Thymus (tissue), 11 donors: ENCODE results near the gene LRRTM4. TPM values are rescaled to one million over a fixed set of nuclear protein-coding genes. Genes with fewer than 3 reads are reported as not detected.

ENCODE experiments used
- DNase-seq, 9 donors: peaks; one replicate each; pipeline ENCODE4 v3.0.0-alpha.2; 2013; ENCODE audit warnings: low spot score in 9 of 9, low read depth in 6 of 9, missing footprints in 1 of 9
- H3K27ac ChIP-seq, 2 donors: one replicate each; pipeline ENCODE4 v1.5.1; 2013; ENCODE audit warnings: control low read depth in 1 of 2, low read depth in 1 of 2, low read length in 1 of 2, mild to moderate bottlenecking in 1 of 2, moderate library complexity in 1 of 2
- H3K27me3 ChIP-seq, 2 donors: one replicate each; pipeline ENCODE4 v1.5.1; 2013; ENCODE audit warnings: low read length in 1 of 2; ENCODE audit not compliant: control insufficient read depth in 2 of 2, insufficient read depth in 1 of 2
- H3K36me3 ChIP-seq, 2 donors: one replicate each; pipeline ENCODE4 v1.5.1; 2013; ENCODE audit warnings: low read length in 1 of 2, mild to moderate bottlenecking in 1 of 2, moderate library complexity in 1 of 2; ENCODE audit not compliant: control insufficient read depth in 2 of 2, insufficient read depth in 2 of 2
- H3K4me1 ChIP-seq, 2 donors: one replicate each; pipeline ENCODE4 v1.5.1; 2013; ENCODE audit warnings: low read length in 2 of 2; ENCODE audit not compliant: control insufficient read depth in 2 of 2, insufficient read depth in 2 of 2
- H3K4me3 ChIP-seq, 2 donors: one replicate each; pipeline ENCODE4 v1.5.1; 2013; ENCODE audit warnings: low read length in 2 of 2, control low read depth in 1 of 2, mild to moderate bottlenecking in 1 of 2
- H3K9me3 ChIP-seq, 2 donors: one replicate each; pipeline ENCODE4 v1.5.1; 2013; ENCODE audit warnings: low read length in 1 of 2, mild to moderate bottlenecking in 1 of 2; ENCODE audit not compliant: control insufficient read depth in 2 of 2, insufficient read depth in 1 of 2
- WGBS: extraction: QIAGEN DNeasy Blood & Tissue Kit; methylation state at CpG from one replicate; pipeline ENCODE4 v1.1.7; 2013; 5-methylcytosine and 5-hydroxymethylcytosine counted together
- polyA plus RNA-seq: library from polyadenylated mRNA; stranded (reverse); fragments of 200-250 nt; gene quantifications from one replicate; pipeline ENCODE4 v1.2.3, GENCODE V29; 2013
- total RNA-seq: library from RNA; stranded (reverse); fragments of 120-200 nt; gene quantifications from one replicate; pipeline ENCODE4 v1.2.4, GENCODE V29; 2013
- donor health status: healthy.

The LRRTM4 gene
- total and polyA plus RNA-seq, 2 donors = 0.02 to 0.09 TPM

DNA sequence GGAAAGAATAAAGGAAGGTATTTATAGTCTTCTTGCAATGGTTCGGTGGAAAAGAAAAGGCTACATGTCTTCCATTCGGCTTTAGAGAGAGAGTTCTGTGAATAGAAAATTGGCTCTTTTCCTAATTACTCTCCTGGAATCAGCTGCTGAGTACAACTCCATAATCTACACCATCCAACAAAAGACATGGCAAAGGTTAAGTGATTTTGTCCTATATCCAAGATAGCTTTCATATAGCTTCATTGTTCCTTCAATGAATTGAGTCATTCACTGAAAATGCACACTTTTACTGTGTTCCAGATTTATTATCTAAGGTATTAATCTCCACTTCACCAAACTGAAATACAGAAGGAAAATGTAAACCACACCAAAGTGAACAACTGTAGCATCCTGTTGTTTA is 514.5 kb downstream of the LRRTM4 start:
- no peaks in the 10 kb centered on the region for H3K4me1 ChIP-seq
- DNase-seq = no peak
- no peak overlapping the region for H3K4me3 ChIP-seq
- 97% methylated on average over 2 of the region's 2 CpGs for WGBS
- H3K9me3 ChIP-seq = peaks cover 0 to 5% of the 10 kb centered on the region in 2 donors
- H3K27me3 ChIP-seq = no peaks in the 10 kb centered on the region
- H3K36me3 ChIP-seq = no peaks in the 10 kb centered on the region
- H3K27ac ChIP-seq = no peak overlapping the region

DNA sequence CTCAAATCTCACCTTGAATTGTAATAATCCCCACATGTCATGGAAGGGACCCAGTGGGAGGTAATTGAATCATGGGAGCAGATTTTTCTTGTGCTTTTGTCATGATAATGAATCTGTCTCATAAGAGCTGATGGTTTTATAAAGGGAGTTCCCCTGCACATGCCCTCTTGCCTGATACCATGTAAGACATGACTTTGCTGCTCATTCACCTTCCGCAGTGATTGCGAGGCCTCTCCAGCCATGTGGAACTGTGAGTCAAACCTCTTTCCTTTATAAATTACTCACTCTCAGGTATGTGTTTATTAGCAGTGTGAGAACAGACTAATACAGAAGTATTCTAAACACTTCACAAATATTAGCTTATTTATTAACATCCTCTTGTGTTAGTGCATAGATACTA is 516.7 kb downstream of the LRRTM4 start:
- Histone ChIP-seq H3K4me1 (no peaks in the 10 kb centered on the region), H3K27me3 (no peaks in the 10 kb centered on the region), H3K27ac (no peak overlapping the region), H3K4me3 (no peak overlapping the region), H3K36me3 (no peaks in the 10 kb centered on the region), H3K9me3 (peaks cover 0 to 5% of the 10 kb centered on the region in 2 donors)
- DNase-seq = no peak
- WGBS = 95% methylated on average over 2 of the region's 2 CpGs

DNA sequence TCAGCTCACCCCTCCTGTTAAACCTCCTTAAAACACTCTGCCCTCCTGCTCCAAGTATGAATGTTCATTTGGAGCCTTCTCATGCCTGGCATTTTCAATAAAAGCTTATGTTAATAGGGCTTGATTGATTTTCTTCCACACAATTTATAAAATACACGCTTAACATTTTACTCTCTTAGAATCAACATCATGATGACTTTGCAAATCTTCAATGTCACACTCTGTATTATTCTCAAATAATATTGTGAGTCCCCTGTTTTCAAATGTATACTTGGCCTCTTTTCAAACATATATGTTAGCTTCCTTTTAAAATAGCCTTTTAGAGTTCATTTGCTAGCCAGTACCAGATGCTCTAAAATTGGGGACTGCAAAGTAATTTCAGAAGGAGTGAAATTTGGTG is 520.3 kb downstream of the LRRTM4 start:
- peaks cover 0 to 5% of the 10 kb centered on the region in 2 donors for H3K9me3 ChIP-seq
- H3K4me3 ChIP-seq = no peak overlapping the region
- 93% methylated on average over 1 of the region's 1 CpG for WGBS
- no peak overlapping the region for H3K27ac ChIP-seq
- H3K27me3 ChIP-seq = no peaks in the 10 kb centered on the region
- no peaks in the 10 kb centered on the region for H3K36me3 ChIP-seq
- no peak for DNase-seq
- no peaks in the 10 kb centered on the region for H3K4me1 ChIP-seq

DNA sequence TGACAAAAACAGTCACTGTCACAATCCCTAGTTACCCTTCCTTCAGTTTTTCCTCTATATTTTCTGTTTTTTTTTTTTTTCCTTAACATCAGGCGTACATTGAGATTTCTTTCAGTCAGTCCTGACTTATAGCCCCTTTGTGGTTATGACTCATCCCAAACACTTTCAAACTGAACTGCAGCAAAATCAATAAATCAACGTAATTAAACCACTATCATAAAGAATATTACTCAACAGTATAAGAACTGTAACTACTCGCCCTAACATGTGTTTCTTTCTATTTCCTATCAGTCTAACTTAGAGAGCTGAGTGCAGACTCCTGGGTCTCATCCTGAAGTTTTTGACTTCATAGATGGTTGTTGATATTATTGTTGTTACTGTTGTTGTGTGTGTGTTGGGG is 523.5 kb downstream of the LRRTM4 start:
- DNase-seq = no peak
- Histone ChIP-seq H3K36me3 (no peaks in the 10 kb centered on the region), H3K4me3 (no peak overlapping the region), H3K27ac (no peak overlapping the region), H3K27me3 (no peaks in the 10 kb centered on the region), H3K4me1 (no peaks in the 10 kb centered on the region), H3K9me3 (no peaks in the 10 kb centered on the region)
- 78% methylated on average over 3 of the region's 3 CpGs for WGBS

DNA sequence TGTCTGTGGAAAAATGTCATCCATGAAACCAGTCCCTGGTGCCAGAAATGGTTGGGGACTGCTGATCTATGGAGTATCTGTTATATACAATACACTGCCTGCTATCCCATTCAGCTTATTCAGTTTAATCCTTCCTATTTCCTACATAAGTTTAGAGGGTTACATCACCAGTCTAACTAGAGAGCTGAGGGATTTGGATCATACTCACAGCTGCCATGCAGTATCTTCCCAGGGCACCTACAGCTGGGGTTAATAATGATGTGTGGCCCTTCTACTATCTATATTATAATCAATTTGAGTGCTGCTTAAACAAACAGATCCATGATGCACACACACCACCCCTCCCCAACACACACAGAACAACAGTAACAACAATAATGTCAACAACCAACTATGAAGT is 524.0 kb downstream of the LRRTM4 start:
- Histone ChIP-seq H3K4me1 (no peaks in the 10 kb centered on the region), H3K4me3 (no peak overlapping the region), H3K27me3 (no peaks in the 10 kb centered on the region), H3K9me3 (no peaks in the 10 kb centered on the region), H3K27ac (no peak overlapping the region), H3K36me3 (no peaks in the 10 kb centered on the region)
- no peak for DNase-seq

DNA sequence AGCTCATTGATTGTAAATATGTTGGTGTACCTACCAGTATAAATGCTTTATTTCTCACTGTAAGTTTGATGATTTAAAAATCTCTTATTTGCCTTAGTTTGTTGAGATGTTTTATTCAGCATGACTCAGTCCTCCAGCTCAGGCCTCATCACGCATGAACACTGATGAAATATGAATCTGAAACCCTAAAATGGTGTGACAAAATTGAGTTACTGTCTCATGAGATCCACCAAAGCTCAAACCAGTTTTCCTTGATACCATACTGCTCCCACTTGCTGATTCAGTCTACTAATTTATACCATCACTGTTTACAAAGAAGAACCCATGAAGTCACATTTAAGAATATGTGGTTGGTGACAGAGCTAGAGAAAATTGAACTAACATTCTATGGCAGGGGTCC is 524.9 kb downstream of the LRRTM4 start:
- H3K27me3 ChIP-seq = no peaks in the 10 kb centered on the region
- no peaks in the 10 kb centered on the region for H3K4me1 ChIP-seq
- no peaks in the 10 kb centered on the region for H3K36me3 ChIP-seq
- WGBS = 96% methylated on average over 1 of the region's 1 CpG
- no peak overlapping the region for H3K4me3 ChIP-seq
- no peak for DNase-seq
- H3K9me3 ChIP-seq = no peaks in the 10 kb centered on the region
- H3K27ac ChIP-seq = no peak overlapping the region

DNA sequence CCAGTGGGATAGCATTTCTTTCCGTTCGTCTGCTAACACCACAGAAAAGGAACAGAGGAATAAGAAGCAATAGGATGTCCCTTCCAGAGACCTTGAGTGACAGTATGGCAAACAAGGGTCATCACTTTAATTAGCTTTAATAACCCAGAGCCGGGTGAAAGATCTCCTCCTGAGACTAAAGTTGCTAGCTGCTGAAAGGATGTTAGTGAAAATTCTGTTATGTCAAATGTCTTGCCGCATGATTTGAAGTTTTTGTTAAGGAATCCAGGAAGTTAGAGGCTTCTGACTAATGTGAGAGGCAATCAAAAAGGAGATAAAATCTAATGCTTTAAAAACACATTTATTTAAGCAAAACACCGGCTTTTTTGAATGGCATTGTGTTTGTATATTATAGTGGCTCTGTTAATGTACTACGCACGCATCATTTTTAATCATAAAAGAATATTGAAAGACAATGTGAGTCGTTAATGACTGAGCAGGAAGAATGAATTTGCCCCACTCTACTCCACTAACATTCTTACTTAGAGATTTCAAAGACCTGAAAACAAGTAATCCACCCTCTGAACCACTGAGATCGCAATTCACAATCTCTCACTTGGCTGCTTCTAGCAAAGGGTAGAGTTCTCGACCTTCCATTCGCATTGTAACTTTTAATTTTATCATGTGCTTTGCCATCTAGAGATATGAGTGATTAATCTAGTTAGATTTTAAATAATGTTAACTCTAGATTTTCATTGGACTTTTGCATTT is 536.6 kb downstream of the LRRTM4 start:
- H3K4me1 ChIP-seq = no peaks in the 10 kb centered on the region
- H3K4me3 ChIP-seq = no peak overlapping the region
- H3K9me3 ChIP-seq = no peaks in the 10 kb centered on the region
- H3K27ac ChIP-seq = no peak overlapping the region
- no peak for DNase-seq
- 47% methylated on average over 11 of the region's 11 CpGs for WGBS
- no peaks in the 10 kb centered on the region for H3K27me3 ChIP-seq
- no peaks in the 10 kb centered on the region for H3K36me3 ChIP-seq

DNA sequence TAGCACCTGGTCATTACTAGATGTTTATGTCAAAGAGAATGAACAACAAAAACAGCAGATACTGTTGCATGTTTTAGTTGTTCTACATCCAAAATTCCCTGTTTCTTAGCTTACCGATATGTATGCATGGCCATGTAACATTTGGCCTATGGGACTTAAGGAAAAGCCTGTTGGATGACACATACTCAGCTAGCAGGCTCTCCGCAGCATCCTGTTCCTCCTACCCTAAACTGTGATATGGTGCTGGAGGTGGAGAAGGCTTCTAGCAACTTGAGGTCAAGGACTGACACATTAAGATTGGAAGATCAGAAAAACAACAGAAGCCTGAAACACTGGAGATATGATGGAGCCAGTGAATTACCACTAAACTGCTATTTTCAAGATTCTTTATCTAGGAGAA is 537.8 kb downstream of the LRRTM4 start:
- H3K9me3 ChIP-seq = no peaks in the 10 kb centered on the region
- whole genome bisulfite sequencing = 91% methylated on average over 2 of the region's 2 CpGs
- H3K27ac ChIP-seq = no peak overlapping the region
- no peaks in the 10 kb centered on the region for H3K27me3 ChIP-seq
- H3K4me3 ChIP-seq = no peak overlapping the region
- H3K36me3 ChIP-seq = no peaks in the 10 kb centered on the region
- no peaks in the 10 kb centered on the region for H3K4me1 ChIP-seq
- no peak for DNase-seq

DNA sequence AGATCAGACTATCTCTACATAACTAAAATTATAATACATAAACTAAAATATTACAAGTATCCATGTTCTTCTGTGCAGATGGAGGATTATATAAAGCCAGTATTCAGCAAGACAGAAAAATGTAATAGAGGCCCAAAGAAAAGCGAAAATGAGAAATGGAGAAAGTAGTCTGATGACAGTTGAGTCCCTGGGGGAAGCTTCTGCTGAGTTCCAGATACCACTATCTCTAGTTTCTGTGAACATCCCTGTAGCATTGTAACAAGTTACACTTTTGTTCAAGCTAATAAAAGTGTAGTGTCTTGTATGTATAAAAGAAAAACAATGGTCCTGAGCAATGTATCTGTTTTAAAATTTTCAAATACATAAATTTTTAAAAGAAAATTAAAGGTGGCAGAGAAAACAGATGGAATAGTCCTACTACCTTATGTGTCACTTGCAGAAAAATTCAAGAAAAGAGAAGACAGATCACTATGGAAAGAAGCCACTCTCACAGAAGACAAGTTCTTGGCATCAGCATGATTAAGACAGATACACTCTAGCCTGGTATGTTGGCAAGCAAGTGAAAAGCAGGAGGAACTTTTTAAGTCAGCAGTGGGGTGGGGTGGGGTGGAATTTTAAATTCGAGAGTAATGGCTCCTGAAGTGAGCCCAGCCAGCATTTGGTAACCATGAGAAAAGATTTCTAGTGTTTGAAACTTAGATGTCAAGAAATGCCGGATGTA is 541.9 kb downstream of the LRRTM4 start:
- H3K27ac ChIP-seq = no peak overlapping the region
- H3K27me3 ChIP-seq = no peaks in the 10 kb centered on the region
- 76% methylated on average over 3 of the region's 3 CpGs for WGBS
- H3K9me3 ChIP-seq = no peaks in the 10 kb centered on the region
- no peaks in the 10 kb centered on the region for H3K36me3 ChIP-seq
- no peak overlapping the region for H3K4me3 ChIP-seq
- no peaks in the 10 kb centered on the region for H3K4me1 ChIP-seq
- no peak for DNase-seq
